Subcutaneous abdominal adipose tissue (tissue), 5 donors: ENCODE results near the gene MAGED2.
"Not testable (repeated sequence)": the region's sequence is repeated elsewhere in the genome, so short reads cannot be mapped to it uniquely, and the experiment has no call there.

Experiments used
- H3K27ac ChIP-seq: one replicate; pipeline ENCODE4 v1.7.0; 2013; ENCODE audit warnings: low read depth, mild to moderate bottlenecking, inconsistent platforms, low read length, moderate library complexity
- H3K27me3 ChIP-seq, 5 donors: one replicate each; pipeline ENCODE4 v1.7.0; 2013; ENCODE audit warnings: low read length in 5 of 5, inconsistent platforms in 1 of 5; ENCODE audit not compliant: control insufficient read depth in 5 of 5, insufficient read depth in 4 of 5
- H3K36me3 ChIP-seq, 5 donors: one replicate each; pipeline ENCODE4 v1.7.0; 2013; ENCODE audit warnings: low read length in 5 of 5; ENCODE audit not compliant: control insufficient read depth in 5 of 5, insufficient read depth in 5 of 5
- H3K4me1 ChIP-seq, 5 donors: one replicate each; pipeline ENCODE4 v1.7.0; 2013; ENCODE audit warnings: low read length in 5 of 5, mild to moderate bottlenecking in 3 of 5, moderate library complexity in 1 of 5; ENCODE audit not compliant: control insufficient read depth in 5 of 5, insufficient read depth in 5 of 5
- H3K4me3 ChIP-seq, 5 donors: one replicate each; pipeline ENCODE4 v1.7.0; 2013; ENCODE audit warnings: low read length in 5 of 5, low read depth in 1 of 5
- H3K9ac ChIP-seq, 5 donors: one replicate each; pipeline ENCODE4 v1.7.0; 2013; ENCODE audit warnings: low read length in 5 of 5, mild to moderate bottlenecking in 4 of 5, moderate library complexity in 3 of 5
- H3K9me3 ChIP-seq, 5 donors: one replicate each; pipeline ENCODE4 v1.7.0; 2013; ENCODE audit warnings: low read length in 5 of 5; ENCODE audit not compliant: control insufficient read depth in 5 of 5
- donor health status: healthy.
- donor health status: healthy.
- donor health status: healthy.
- donor health status: healthy.
- donor health status: healthy.

Gene MAGED2

DNA sequence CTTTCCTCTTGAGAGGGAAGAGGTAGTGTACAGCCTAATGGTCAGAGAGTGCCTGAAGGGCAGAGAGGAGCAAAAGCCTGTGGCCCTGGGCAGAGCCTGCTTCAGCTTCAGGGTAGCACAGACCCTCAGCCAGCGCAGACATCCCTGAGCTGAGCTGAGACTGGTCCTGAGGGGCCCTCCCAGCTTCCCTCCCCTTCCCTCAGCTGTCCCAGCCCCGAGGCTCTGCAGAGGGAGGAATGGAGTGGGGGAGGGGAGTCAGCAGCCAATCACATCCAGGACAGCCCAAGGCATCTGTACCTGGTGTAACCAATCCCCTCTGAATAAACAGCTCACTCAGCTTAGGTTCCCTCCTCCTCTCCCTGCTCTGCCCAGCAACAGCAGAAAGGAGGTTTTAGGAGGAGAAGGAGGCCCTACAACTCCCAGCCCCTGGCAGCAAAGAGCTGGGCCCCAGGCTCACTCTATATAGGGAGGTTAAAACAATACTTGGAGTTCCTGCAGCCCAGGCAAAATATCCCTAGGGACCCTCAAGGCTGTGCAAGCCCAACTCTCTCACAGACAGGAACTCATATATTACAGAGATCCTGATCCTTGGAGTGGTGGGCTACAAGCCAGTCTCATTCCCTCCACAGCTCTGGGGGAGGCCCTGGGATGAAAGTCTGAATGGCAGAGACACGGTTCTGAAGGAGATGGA is 33.8 kb downstream of the MAGED2 start:
- H3K27ac ChIP-seq, H3K4me3 ChIP-seq, H3K4me1 ChIP-seq, H3K9ac ChIP-seq, H3K36me3 ChIP-seq, H3K9me3 ChIP-seq: not testable (repeated sequence)
- peaks cover 5 to 18% (median 15%) of the 10 kb centered on the region in 5 donors for H3K27me3 ChIP-seq

DNA sequence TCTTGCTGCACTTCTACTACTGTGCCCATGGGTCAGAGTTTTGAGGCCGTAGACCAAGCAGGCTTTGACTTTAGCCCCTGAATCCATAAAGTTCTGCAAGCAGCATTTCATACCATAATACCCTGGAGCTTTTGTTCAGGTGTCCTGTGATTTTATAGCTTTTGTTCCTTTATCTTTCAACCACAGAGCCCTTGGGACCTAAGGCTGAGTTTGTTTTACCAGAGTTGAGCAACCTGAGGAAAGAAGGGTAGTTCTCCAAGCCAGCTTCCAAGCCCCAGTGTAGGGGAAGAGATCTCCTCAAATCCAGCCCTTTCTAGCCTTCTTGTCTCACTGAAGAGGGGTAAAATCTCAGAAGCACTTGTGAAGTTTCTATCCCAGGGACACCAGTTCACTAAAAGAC is 35.1 kb downstream of the MAGED2 start:
- Histone ChIP-seq H3K9ac (no peak overlapping the region), H3K36me3 (no peaks in the 10 kb centered on the region), H3K4me1 (no peaks in the 10 kb centered on the region), H3K9me3 (peaks cover 0 to under 1% (median 0%) of the 10 kb centered on the region in 5 donors), H3K27ac (no peak overlapping the region), H3K27me3 (peaks cover 5 to 18% (median 15%) of the 10 kb centered on the region in 5 donors), H3K4me3 (no peak overlapping the region)

DNA sequence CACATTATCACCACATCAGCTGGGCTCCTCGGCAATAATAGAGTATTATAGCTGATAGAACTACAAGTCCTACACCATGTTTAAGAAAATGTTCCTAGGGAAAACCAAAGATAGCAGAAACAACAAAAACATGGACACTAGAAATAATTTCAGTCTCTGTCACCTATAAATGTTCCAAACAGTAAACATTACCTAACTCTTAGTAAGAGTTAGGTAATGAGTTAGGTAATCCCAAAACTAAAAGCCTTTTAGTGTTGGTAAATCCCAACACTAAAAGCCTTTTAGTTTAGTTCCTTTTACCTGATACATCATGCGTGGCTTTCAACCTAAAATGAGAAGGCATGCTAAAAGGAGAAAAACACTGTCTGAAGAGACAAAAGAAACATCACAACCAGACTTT is 35.5 kb downstream of the MAGED2 start:
- Histone ChIP-seq H3K9me3 (peaks cover 0 to 2% (median 0%) of the 10 kb centered on the region in 5 donors), H3K27me3 (peaks cover 5 to 18% (median 15%) of the 10 kb centered on the region in 5 donors), H3K36me3 (no peaks in the 10 kb centered on the region), H3K9ac (no peak overlapping the region), H3K4me3 (no peak overlapping the region), H3K27ac (no peak overlapping the region), H3K4me1 (no peaks in the 10 kb centered on the region)

DNA sequence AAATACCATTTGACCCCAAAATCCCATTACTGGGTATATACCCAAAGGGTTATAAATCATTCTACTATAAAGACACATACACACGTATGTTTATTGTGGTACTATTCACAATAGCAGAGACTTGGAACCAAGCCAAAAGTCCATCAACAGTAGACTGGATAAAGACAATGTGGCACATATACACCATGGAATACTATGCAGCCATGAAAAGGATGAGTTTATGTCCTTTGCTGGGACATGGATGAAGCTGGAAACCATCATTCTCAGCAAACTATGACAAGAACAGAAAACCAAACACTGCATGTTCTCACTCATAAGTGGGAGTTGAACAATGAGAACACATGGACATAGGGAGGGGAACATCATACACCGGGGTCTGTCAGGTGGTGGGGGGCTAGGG is 40.2 kb downstream of the MAGED2 start:
- H3K9ac ChIP-seq, H3K4me1 ChIP-seq, H3K4me3 ChIP-seq, H3K27me3 ChIP-seq, H3K36me3 ChIP-seq, H3K27ac ChIP-seq, H3K9me3 ChIP-seq: not testable (repeated sequence)

DNA sequence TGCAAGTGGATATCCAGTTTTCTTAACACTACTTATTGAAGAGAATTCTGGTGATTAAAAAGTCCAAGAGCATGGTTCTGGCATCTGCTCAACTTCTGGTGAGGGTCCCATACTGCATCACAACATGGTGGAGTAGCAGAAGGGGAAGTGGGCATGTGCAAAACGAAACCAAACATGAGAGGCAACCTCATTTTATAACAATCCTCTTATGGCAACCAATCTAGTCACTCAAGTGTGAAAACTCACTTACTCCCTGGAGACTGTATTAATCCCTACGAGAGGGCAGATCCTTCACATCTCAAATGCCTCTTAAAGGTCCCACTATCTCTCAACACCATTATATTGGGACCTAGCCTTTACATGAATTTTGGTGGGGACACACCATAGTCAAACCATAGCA is 57.7 kb downstream of the MAGED2 start:
- Histone ChIP-seq H3K9ac (no peak overlapping the region), H3K27ac (no peak overlapping the region), H3K27me3 (peaks cover 0 to 3% (median 0%) of the 10 kb centered on the region in 5 donors), H3K4me1 (no peaks in the 10 kb centered on the region), H3K9me3 (peaks cover 2 to 13% (median 6%) of the 10 kb centered on the region in 5 donors), H3K36me3 (no peaks in the 10 kb centered on the region), H3K4me3 (no peak overlapping the region)
